Hepatocyte (in vitro differentiated cells): ENCODE data around the gene ANKAR. TPM values are rescaled to one million over a fixed set of nuclear protein-coding genes. Genes with fewer than 3 reads are reported as not detected.

Source experiments
- DNase-seq: peaks from one replicate; pipeline ENCODE4 v3.0.0-alpha.2; 2016; ENCODE audit warnings: low spot score
- H2AFZ ChIP-seq: fragments of 200-600 bp; sonication (generic); 2 replicates; pipeline ENCODE4 v1.6.0; 2016; ENCODE audit warnings: antibody characterized with exemption, mild to moderate bottlenecking
- H3K27ac ChIP-seq: fragments of 200-600 bp; sonication (generic); 2 replicates; pipeline ENCODE4 v1.5.1; 2016; ENCODE audit warnings: mild to moderate bottlenecking
- H3K27me3 ChIP-seq: fragments of 200-600 bp; sonication (generic); 2 replicates; pipeline ENCODE4 v1.6.1; 2016
- H3K36me3 ChIP-seq: fragments of 200-600 bp; sonication (generic); replicated peaks from 2 replicates; pipeline ENCODE4 v1.5.1; 2016; ENCODE audit warnings: low read depth; ENCODE audit not compliant: insufficient read depth
- H3K4me1 ChIP-seq: fragments of 200-600 bp; sonication (generic); 2 replicates; pipeline ENCODE4 v1.5.1; 2016; ENCODE audit warnings: mild to moderate bottlenecking, moderate library complexity; ENCODE audit not compliant: insufficient read depth
- H3K4me2 ChIP-seq: fragments of 200-600 bp; sonication (generic); 2 replicates; pipeline ENCODE4 v1.6.0; 2016
- H3K4me3 ChIP-seq: fragments of 200-600 bp; sonication (generic); 2 replicates; pipeline ENCODE4 v1.5.1; 2016; ENCODE audit warnings: mild to moderate bottlenecking
- H3K79me2 ChIP-seq: fragments of 200-600 bp; sonication (generic); 2 replicates; pipeline ENCODE4 v1.6.0; 2017; ENCODE audit warnings: mild to moderate bottlenecking
- H3K9me2 ChIP-seq: fragments of 200-600 bp; sonication (generic); replicated peaks from 2 replicates; pipeline ENCODE4 v1.6.0; 2017; ENCODE audit warnings: mild to moderate bottlenecking; ENCODE audit not compliant: insufficient read depth
- H3K9me3 ChIP-seq: fragments of 200-600 bp; sonication (generic); 2 replicates; pipeline ENCODE4 v1.5.1; 2016; ENCODE audit warnings: low read depth, mild to moderate bottlenecking
- H4K20me1 ChIP-seq: fragments of 200-600 bp; sonication (generic); 2 replicates; pipeline ENCODE4 v1.6.0; 2016; ENCODE audit warnings: mild to moderate bottlenecking; ENCODE audit not compliant: insufficient read depth, poor library complexity, severe bottlenecking
- EZH2 ChIP-seq: fragments of 200-600 bp; sonication (generic); IDR thresholded peaks from 2 replicates; pipeline ENCODE4 v1.6.1; 2016; ENCODE audit warnings: antibody characterized with exemption, mild to moderate bottlenecking, borderline replicate concordance
- EZH2phosphoT487 ChIP-seq: fragments of 200-600 bp; sonication (generic); IDR thresholded peaks from one replicate; pipeline ENCODE4 v1.6.1; 2018; ENCODE audit warnings: antibody characterized with exemption, mild to moderate bottlenecking, low read depth, moderate library complexity; ENCODE audit not compliant: unreplicated experiment, severe bottlenecking
- WGBS: methylation state at CpG from one replicate; pipeline ENCODE4 v1.1.6; 2016; ENCODE audit warnings: low lambda C conversion rate; ENCODE audit errors: missing lambda C conversion rate; 5-methylcytosine and 5-hydroxymethylcytosine counted together
- polyA plus RNA-seq: library from polyadenylated mRNA; unstranded; fragments of >200 nt; fragmentation: Nextera tagmentation; extraction: Ambion mirVana; gene quantifications from 2 replicates; pipeline ENCODE4 v1.2.1, GENCODE V29; 2016
- total RNA-seq: library from RNA; depleted of rRNA; stranded (reverse); fragments of >200 nt; gene quantifications from 2 replicates; pipeline ENCODE4 v1.2.3, GENCODE V29; 2014
- TF ChIP-seq, protein P1 (sequence below): fragments of 200-600 bp; sonication (generic); IDR thresholded peaks from 2 replicates; pipeline ENCODE4 v1.5.1; 2016; ENCODE audit warnings: antibody characterized with exemption, mild to moderate bottlenecking; ENCODE audit not compliant: poor library complexity

Gene ANKAR
- total and polyA plus RNA-seq, 2 experiments from 2014 or later: 4.0 to 4.6 TPM

- Histone ChIP-seq H4K20me1 (no peaks in the 10 kb centered on the region), H3K9me2 (no peaks in the 10 kb centered on the region), H3K9me3 (no peaks in the 10 kb centered on the region), H3K79me2 (no peaks in the 10 kb centered on the region), H3K4me3 (no peak overlapping the region), H3K4me2 (no peak overlapping the region), H2AFZ (no peak overlapping the region), H3K27me3 (no peaks in the 10 kb centered on the region), H3K27ac (peak overlapping the region; percentile 12), H3K36me3 (no peaks in the 10 kb centered on the region), H3K4me1 (peaks cover 3% of the 10 kb centered on the region)
- no peak for DNase-seq
- WGBS: 17% methylated on average over 1 of the region's 1 CpG
- TF ChIP-seq EZH2phosphoT487: no peak
- TF ChIP-seq, protein P1, sequence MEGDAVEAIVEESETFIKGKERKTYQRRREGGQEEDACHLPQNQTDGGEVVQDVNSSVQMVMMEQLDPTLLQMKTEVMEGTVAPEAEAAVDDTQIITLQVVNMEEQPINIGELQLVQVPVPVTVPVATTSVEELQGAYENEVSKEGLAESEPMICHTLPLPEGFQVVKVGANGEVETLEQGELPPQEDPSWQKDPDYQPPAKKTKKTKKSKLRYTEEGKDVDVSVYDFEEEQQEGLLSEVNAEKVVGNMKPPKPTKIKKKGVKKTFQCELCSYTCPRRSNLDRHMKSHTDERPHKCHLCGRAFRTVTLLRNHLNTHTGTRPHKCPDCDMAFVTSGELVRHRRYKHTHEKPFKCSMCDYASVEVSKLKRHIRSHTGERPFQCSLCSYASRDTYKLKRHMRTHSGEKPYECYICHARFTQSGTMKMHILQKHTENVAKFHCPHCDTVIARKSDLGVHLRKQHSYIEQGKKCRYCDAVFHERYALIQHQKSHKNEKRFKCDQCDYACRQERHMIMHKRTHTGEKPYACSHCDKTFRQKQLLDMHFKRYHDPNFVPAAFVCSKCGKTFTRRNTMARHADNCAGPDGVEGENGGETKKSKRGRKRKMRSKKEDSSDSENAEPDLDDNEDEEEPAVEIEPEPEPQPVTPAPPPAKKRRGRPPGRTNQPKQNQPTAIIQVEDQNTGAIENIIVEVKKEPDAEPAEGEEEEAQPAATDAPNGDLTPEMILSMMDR: no peak
Observed at GRCh38 chr2:189641002-189641401, 33.5 kb upstream of the ANKAR start.

DNA sequence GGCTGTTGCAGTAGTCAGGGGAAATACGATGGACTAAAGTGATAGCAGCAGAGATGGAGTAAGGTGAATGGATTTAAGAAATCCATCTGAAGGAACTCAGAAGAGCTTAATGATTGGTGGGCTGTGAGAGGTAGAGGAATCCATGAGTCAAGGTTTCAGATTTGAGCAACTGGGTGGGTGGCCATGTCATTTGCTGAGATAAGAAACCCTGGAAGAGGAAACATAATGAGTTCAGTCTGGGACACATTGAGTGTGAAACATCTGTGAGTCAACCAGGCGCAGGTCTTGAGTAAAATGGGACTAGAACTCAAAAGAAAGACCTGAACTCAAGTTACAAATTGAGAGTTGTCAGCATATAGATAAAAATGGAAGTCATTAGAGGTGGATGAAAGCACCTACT, 32.9 kb upstream of the ANKAR start:
- Histone ChIP-seq H3K36me3 (no peaks in the 10 kb centered on the region), H4K20me1 (no peaks in the 10 kb centered on the region), H3K27me3 (no peaks in the 10 kb centered on the region), H2AFZ (no peak overlapping the region), H3K27ac (peak overlapping the region; percentile 12), H3K4me3 (no peak overlapping the region), H3K9me2 (no peaks in the 10 kb centered on the region), H3K79me2 (no peaks in the 10 kb centered on the region), H3K9me3 (no peaks in the 10 kb centered on the region), H3K4me2 (no peak overlapping the region), H3K4me1 (peaks cover 3% of the 10 kb centered on the region)
- WGBS: 73% methylated on average over 2 of the region's 2 CpGs
- TF ChIP-seq EZH2: no peak
- TF ChIP-seq EZH2phosphoT487: no peak
- TF ChIP-seq, protein P1: no peak
- DNase-seq: no peak

DNA sequence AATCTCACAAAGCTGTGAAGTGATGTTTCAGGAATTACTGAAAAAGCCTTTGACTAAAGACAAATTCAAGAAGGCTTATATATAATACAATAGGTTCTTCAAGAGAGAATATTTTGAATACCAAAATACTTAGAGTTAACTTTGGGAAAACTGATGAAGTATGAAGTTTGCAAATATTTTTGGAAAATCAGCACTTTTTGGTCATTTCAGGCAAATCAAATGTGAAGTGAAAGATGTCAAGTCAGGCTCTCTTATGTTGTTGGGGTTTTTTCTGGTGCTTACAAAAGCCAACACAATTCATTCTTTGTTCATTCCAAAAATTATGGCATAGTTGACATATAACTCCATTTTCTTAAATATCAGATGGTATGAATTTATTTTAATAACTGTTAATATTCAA, 27.9 kb upstream of the ANKAR start:
- H3K9me3 ChIP-seq: no peaks in the 10 kb centered on the region
- no peak overlapping the region for H3K4me3 ChIP-seq
- DNase-seq: no peak
- H3K27me3 ChIP-seq: no peaks in the 10 kb centered on the region
- no peak overlapping the region for H3K4me2 ChIP-seq
- H3K9me2 ChIP-seq: no peaks in the 10 kb centered on the region
- no peak overlapping the region for H3K27ac ChIP-seq
- H3K4me1 ChIP-seq: no peaks in the 10 kb centered on the region
- H3K36me3 ChIP-seq: no peaks in the 10 kb centered on the region
- no peak overlapping the region for H2AFZ ChIP-seq
- no peaks in the 10 kb centered on the region for H4K20me1 ChIP-seq
- no peaks in the 10 kb centered on the region for H3K79me2 ChIP-seq
- TF ChIP-seq EZH2phosphoT487: no peak

GRCh38 chr2:189648846-189649509, 25.5 kb upstream of the ANKAR start:
- Histone ChIP-seq H2AFZ (no peak overlapping the region), H3K4me2 (no peak overlapping the region), H3K27me3 (no peaks in the 10 kb centered on the region), H3K27ac (peak overlapping the region; percentile 13), H3K79me2 (no peaks in the 10 kb centered on the region), H3K4me3 (no peak overlapping the region), H3K4me1 (no peaks in the 10 kb centered on the region), H3K9me2 (no peaks in the 10 kb centered on the region), H3K9me3 (no peaks in the 10 kb centered on the region), H3K36me3 (no peaks in the 10 kb centered on the region), H4K20me1 (no peaks in the 10 kb centered on the region)
- DNase-seq: no peak
- TF ChIP-seq EZH2 (no peak), EZH2phosphoT487 (no peak)
- TF ChIP-seq, protein P1: no peak
- WGBS: 52% methylated on average over 1 of the region's 1 CpG
